Gastrocnemius medialis (tissue), 4 donors: ENCODE measurements around the gene SHOC2. TPM values are rescaled to one million over a fixed set of nuclear protein-coding genes. Genes with fewer than 3 reads are reported as not detected.
A peak's percentile ranks its signal among the peaks of the same experiment; 100 is the strongest.

Source experiments
- ATAC-seq, 2 donors: fragments of 150-250 bp; one replicate each; pipeline ENCODE4 v1.9.1; 2016
- DNase-seq, 2 donors: peaks; one replicate each; pipeline ENCODE4 v3.0.0-alpha.2; 2019
- H3K27ac ChIP-seq, 4 donors: fragments of 200-600 bp; sonication (generic); 1 replicate in 1 of 4; 2 replicates in 3 of 4; pipeline ENCODE4 v1.5.1; 2016 to 2018; ENCODE audit warnings: mild to moderate bottlenecking in 2 of 4, moderate library complexity in 1 of 4
- H3K27me3 ChIP-seq, 3 donors: fragments of 200-600 bp; sonication (generic) in 2 of 3; 1 replicate in 1 of 3; 2 replicates in 2 of 3; pipeline versions ENCODE4 v1.5.1 to v1.6.0; 2016 to 2019; ENCODE audit warnings: mild to moderate bottlenecking in 1 of 3, moderate library complexity in 1 of 3
- H3K36me3 ChIP-seq, 2 donors: fragments of 200-600 bp; sonication (generic) in 1 of 2; one replicate each; pipeline ENCODE4 v1.5.1; 2017 to 2018
- H3K4me1 ChIP-seq, 2 donors: fragments of 200-600 bp; sonication (generic) in 1 of 2; one replicate each; pipeline ENCODE4 v1.5.1; 2016 to 2017; ENCODE audit warnings: mild to moderate bottlenecking in 2 of 2
- H3K4me3 ChIP-seq, 4 donors: fragments of 200-600 bp; sonication (generic) in 3 of 4; 1 replicate in 1 of 4; 2 replicates in 3 of 4; pipeline ENCODE4 v1.5.1; 2016 to 2019; ENCODE audit warnings: mild to moderate bottlenecking in 2 of 4
- H3K9me3 ChIP-seq, 3 donors: fragments of 200-600 bp; sonication (generic) in 2 of 3; 1 replicate in 1 of 3; 2 replicates in 2 of 3; pipeline ENCODE4 v1.5.1; 2016 to 2019
- CTCF ChIP-seq, 5 experiments: fragments of 450-650 bp in 3 of 5; fragments of 200-600 bp in 2 of 5; sonication (generic) in 2 of 5; IDR thresholded peaks in 4 of 5; conservative IDR thresholded peaks in 1 of 5; 1 replicate in 4 of 5; 2 replicates in 1 of 5; pipeline ENCODE4 v1.5.1; 2016 to 2019; ENCODE audit warnings: antibody characterized with exemption in 5 of 5, mild to moderate bottlenecking in 3 of 5, moderate library complexity in 3 of 5
- POLR2A ChIP-seq, 2 donors: fragments of 450-650 bp; IDR thresholded peaks; one replicate each; pipeline ENCODE4 v1.6.1; 2017; ENCODE audit warnings: antibody characterized with exemption in 2 of 2, mild to moderate bottlenecking in 2 of 2, moderate library complexity in 2 of 2
- in situ Hi-C, 4 donors: fragments of 200-750 bp; cut with MboI; loops; one replicate each; pipeline versions ENCODE4 v1.15.0 to v1.8.0; 2017; ENCODE audit warnings: low sequenced_read_pairs in 4 of 4
- intact Hi-C: fragments of 100-400 bp; cut with DNase I; formaldehyde crosslinking; loops from one replicate; pipeline ENCODE4 v1.15.1; 2023; ENCODE audit warnings: low total_unique reads
- total RNA-seq, 4 donors: library from RNA; depleted of rRNA; stranded (reverse); fragments of >200 nt; gene quantifications; one replicate each; pipeline versions ENCODE4 v1.1.0 to v1.2.3, GENCODE V29; 2016

The SHOC2 gene
- total RNA-seq, 4 donors from 2014 or later = 35.3 to 51.5 (median 43.5) TPM

- DNase-seq (no peak), ATAC-seq (no peak)
- H3K27me3 ChIP-seq = no peaks in the 10 kb centered on the region
- no peak overlapping the region for H3K27ac ChIP-seq
- in situ Hi-C loops = loop anchor here in 3 of 4 donors (5.0 to 25.0 kb wide), 5 partner anchors 84 to 574 kb away; partner anchors contain the start of gene SMNDC1 (in 1 of the 3)
- TF ChIP-seq CTCF (IDR thresholded peaks at IDR 0.05 in 4 of 5, conservative IDR thresholded peaks at IDR 0.05 in 1 of 5) = no peak
- no peak for TF ChIP-seq POLR2A (IDR thresholded peaks at IDR 0.05)
- H3K36me3 ChIP-seq = peaks cover 0 to 40% of the 10 kb centered on the region in 2 donors
- no peaks in the 10 kb centered on the region for H3K9me3 ChIP-seq
- H3K4me1 ChIP-seq = no peaks in the 10 kb centered on the region
- intact Hi-C loops = no loop called here
- H3K4me3 ChIP-seq = no peak overlapping the region
These were observed 33.3 kb upstream of the SHOC2 start for GRCh38 chr10:110885932-110886674.

GRCh38 chr10:110887560-110887959 is 31.8 kb upstream of the SHOC2 start:
- ATAC-seq (no peak), DNase-seq (no peak)
- Histone ChIP-seq H3K4me3 (no peak overlapping the region), H3K27ac (no peak overlapping the region), H3K9me3 (no peaks in the 10 kb centered on the region), H3K27me3 (no peaks in the 10 kb centered on the region), H3K36me3 (peaks cover 0 to 40% of the 10 kb centered on the region in 2 donors), H3K4me1 (no peaks in the 10 kb centered on the region)
- intact Hi-C loops (no loop called here), in situ Hi-C loops (loop anchor here in 3 of 4 donors (5.0 to 25.0 kb wide), 5 partner anchors 85 to 575 kb away; partner anchors contain the start of gene SMNDC1 (in 1 of the 3))
- no peak for TF ChIP-seq CTCF (IDR thresholded peaks at IDR 0.05 in 4 of 5, conservative IDR thresholded peaks at IDR 0.05 in 1 of 5)
- no peak for TF ChIP-seq POLR2A (IDR thresholded peaks at IDR 0.05)

- TF ChIP-seq CTCF (IDR thresholded peaks at IDR 0.05 in 4 of 5, conservative IDR thresholded peaks at IDR 0.05 in 1 of 5) = no peak
- no peak for TF ChIP-seq POLR2A (IDR thresholded peaks at IDR 0.05)
- Histone ChIP-seq H3K27ac (no peak overlapping the region), H3K4me1 (no peaks in the 10 kb centered on the region), H3K27me3 (no peaks in the 10 kb centered on the region), H3K9me3 (no peaks in the 10 kb centered on the region), H3K4me3 (no peak overlapping the region), H3K36me3 (peaks cover 0 to 22% of the 10 kb centered on the region in 2 donors)
- in situ Hi-C loops = loop anchor here (5.0 to 25.0 kb wide), 5 partner anchors 88 to 580 kb away; partner anchors contain the start of gene SMNDC1 (in 1 of the 4)
- no peak for DNase-seq
- no peak for ATAC-seq
- intact Hi-C loops = loop anchor here (1.0 to 2.0 kb wide), 3 partner anchors 20 to 148 kb away; no protein-coding TSS in a partner anchor
These were observed 26.7 kb upstream of the SHOC2 start for GRCh38 chr10:110892602-110893288.

- Histone ChIP-seq H3K9me3 (no peaks in the 10 kb centered on the region), H3K4me3 (no peak overlapping the region), H3K36me3 (peaks cover 0 to 24% of the 10 kb centered on the region in 2 donors), H3K27ac (no peak overlapping the region), H3K27me3 (no peaks in the 10 kb centered on the region), H3K4me1 (no peaks in the 10 kb centered on the region)
- ATAC-seq = peak in 1 of 2 donors; percentile 85
- in situ Hi-C loops (loop anchor here (5.0 to 25.0 kb wide), 5 partner anchors 89 to 581 kb away; partner anchors contain the start of gene SMNDC1 (in 1 of the 4)), intact Hi-C loops (loop anchor here (1.0 to 2.0 kb wide), 3 partner anchors 21 to 149 kb away; no protein-coding TSS in a partner anchor)
- DNase-seq = no peak
- no peak for TF ChIP-seq POLR2A (IDR thresholded peaks at IDR 0.05)
- TF ChIP-seq CTCF (IDR thresholded peaks at IDR 0.05 in 4 of 5, conservative IDR thresholded peaks at IDR 0.05 in 1 of 5) = peak; percentile 53 to 66 (median 59)
These were observed 25.7 kb upstream of the SHOC2 start for GRCh38 chr10:110893559-110894179.
